ENCODE data around the gene RASSF1. TPM values are rescaled to one million over a fixed set of nuclear protein-coding genes. Genes with fewer than 3 reads are reported as not detected.

The RASSF1 gene
- total RNA-seq, 1 experiment from 2014 or later: 32.0 TPM

GRCh38 chr3:50353245-50354004 is 12.8 kb upstream of the RASSF1 start:
- no peak for TF ChIP-seq CTCF (IDR thresholded peaks at IDR 0.05; ENCODE audit: unreplicated experiment)
- intact Hi-C loops (cut with micrococcal nuclease): no loop called here
- no peak for DNase-seq (ENCODE audit: unreplicated experiment)
- peaks cover 25% of the 10 kb centered on the region for H3K4me1 Mint-ChIP-seq (ENCODE audit: insufficient read depth, unreplicated experiment)
- H3K36me3 Mint-ChIP-seq (ENCODE audit: insufficient read depth, unreplicated experiment): peaks cover 46% of the 10 kb centered on the region
- ChIA-PET POLR2A (interaction anchor here (1.7 to 3.6 kb wide), 2 partner anchors 17 to 25 kb away, joined by 14 read pairs; partner anchors contain the start of gene TUSC2), CTCF (interaction anchor here (0.6 to 1.5 kb wide), 10 partner anchors 15 to 1316 kb away, joined by 3 to 15 read pairs (median 3); partner anchors contain the start of genes HYAL2, HYAL3 and NAA80)
- no TSS peak for BruUV-seq (replicated peaks)
- peak overlapping the region; percentile 28 for H3K4me3 Mint-ChIP-seq (ENCODE audit: unreplicated experiment)
- H3K27me3 Mint-ChIP-seq (ENCODE audit: insufficient read depth, unreplicated experiment): no peaks in the 10 kb centered on the region
- no peak overlapping the region for H3K27ac Mint-ChIP-seq (ENCODE audit: low read depth, unreplicated experiment)
- no peaks in the 10 kb centered on the region for H3K9me3 Mint-ChIP-seq (ENCODE audit: unreplicated experiment)

- intact Hi-C loops (cut with micrococcal nuclease): no loop called here
- no peaks in the 10 kb centered on the region for H3K27me3 Mint-ChIP-seq (ENCODE audit: insufficient read depth, unreplicated experiment)
- H3K4me3 Mint-ChIP-seq (ENCODE audit: unreplicated experiment): peak overlapping the region; percentile 28
- CTCF ChIA-PET: interaction anchor here (0.6 to 1.5 kb wide), 6 partner anchors 15 to 1149 kb away, joined by 3 to 15 read pairs (median 4); no protein-coding TSS in a partner anchor
- H3K9me3 Mint-ChIP-seq (ENCODE audit: unreplicated experiment): no peaks in the 10 kb centered on the region
- POLR2A ChIA-PET: interaction anchor here (1.7 to 3.6 kb wide), 2 partner anchors 16 to 24 kb away, joined by 14 read pairs; partner anchors contain the start of gene TUSC2
- H3K4me1 Mint-ChIP-seq (ENCODE audit: insufficient read depth, unreplicated experiment): peaks cover 25% of the 10 kb centered on the region
- BruUV-seq (replicated peaks): no TSS peak
- TF ChIP-seq CTCF (IDR thresholded peaks at IDR 0.05; ENCODE audit: unreplicated experiment): peak; percentile 19
- peaks cover 52% of the 10 kb centered on the region for H3K36me3 Mint-ChIP-seq (ENCODE audit: insufficient read depth, unreplicated experiment)
- H3K27ac Mint-ChIP-seq (ENCODE audit: low read depth, unreplicated experiment): no peak overlapping the region
- DNase-seq (ENCODE audit: unreplicated experiment): no peak
Measured at GRCh38 chr3:50352781-50353180, 12.1 kb upstream of the RASSF1 start.

GRCh38 chr3:50351323-50351697 is 10.7 kb upstream of the RASSF1 start:
- DNase-seq (ENCODE audit: unreplicated experiment): no peak
- BruUV-seq (replicated peaks): TSS peak; percentile 63
- ChIA-PET POLR2A (interaction anchor here (0.8 to 5.2 kb wide), 13 partner anchors 9 to 1321 kb away, joined by 3 to 79 read pairs (median 4); partner anchors contain the start of genes HEMK1, IFRD2, MAPKAPK3 and RASSF1), CTCF (interaction anchor here (0.7 to 5.8 kb wide), 3 partner anchors 8 to 264 kb away, joined by 3 to 46 read pairs (median 3); no protein-coding TSS in a partner anchor)
- H3K4me1 Mint-ChIP-seq (ENCODE audit: insufficient read depth, unreplicated experiment): peaks cover 22% of the 10 kb centered on the region
- intact Hi-C loops (cut with micrococcal nuclease): no loop called here
- no peaks in the 10 kb centered on the region for H3K27me3 Mint-ChIP-seq (ENCODE audit: insufficient read depth, unreplicated experiment)
- TF ChIP-seq CTCF (IDR thresholded peaks at IDR 0.05; ENCODE audit: unreplicated experiment): no peak
- peak overlapping the region; percentile 87 for H3K4me3 Mint-ChIP-seq (ENCODE audit: unreplicated experiment)
- peak overlapping the region; percentile 95 for H3K27ac Mint-ChIP-seq (ENCODE audit: low read depth, unreplicated experiment)
- H3K9me3 Mint-ChIP-seq (ENCODE audit: unreplicated experiment): no peaks in the 10 kb centered on the region
- H3K36me3 Mint-ChIP-seq (ENCODE audit: insufficient read depth, unreplicated experiment): peaks cover 56% of the 10 kb centered on the region

All from MCF 10A (cell line).